GM12878 (cell line): Measurements from ENCODE around the gene ZSCAN22. TPM values are rescaled to one million over a fixed set of nuclear protein-coding genes. Genes with fewer than 3 reads are reported as not detected.

Experiments used
- ATAC-seq: fragments of 200-7000 bp; cut with Tn5 transposase; 3 replicates; pipeline ENCODE4 v1.9.1; 2020; ENCODE audit warnings: mild to moderate bottlenecking, moderate library complexity
- BruUV-seq: library from RNA; stranded (reverse); fragments of 400-500 nt; replicated peaks from 2 replicates; lab custom pipeline; 2021; lab: Mats Ljungman, UMichigan
- CTCF ChIA-PET: fragments of 300-600 bp; sonication (Branson Sonifier 250); formaldehyde crosslinking; extraction: SDS; loops from one replicate; lab custom pipeline; 2021; ENCODE audit warnings: inconsistent platforms; lab: Yijun Ruan, JAX
- POLR2A ChIA-PET: fragments of 350-600 bp; formaldehyde crosslinking; extraction: SDS; loops from one replicate; lab custom pipeline; 2021; ENCODE audit warnings: inconsistent platforms; lab: Charles Lee
- RAD21 ChIA-PET: fragments of 300-600 bp; sonication (Branson Sonifier 250); formaldehyde crosslinking; loops from one replicate; lab custom pipeline; 2023; ENCODE audit warnings: antibody characterized with exemption; ENCODE audit not compliant: unreplicated experiment; lab: Charles Lee
- SMC1A ChIA-PET: fragments of 300-600 bp; sonication (Branson Sonifier 250); formaldehyde crosslinking; loops from one replicate; lab custom pipeline; 2023; ENCODE audit not compliant: unreplicated experiment, uncharacterized antibody; lab: Charles Lee
- DNase-seq: peaks from one replicate; pipeline ENCODE4 v3.0.0-alpha.2; 2011; ENCODE audit warnings: low read depth, low spot score
- FAIRE-seq: peaks from 3 replicates; lab custom pipeline; 2011; peaks lifted over from hg19 to GRCh38; lab: Jason Lieb, UNC
- H2AFZ ChIP-seq: 2 replicates; pipeline ENCODE4 v1.6.0; 2011; ENCODE audit warnings: low read depth, low read length, control low read depth; ENCODE audit not compliant: control insufficient read depth
- H3K27ac ChIP-seq: 2 replicates; pipeline ENCODE4 v1.5.1; 2011; ENCODE audit warnings: control low read depth; ENCODE audit not compliant: control insufficient read depth, insufficient read depth
- H3K27me3 ChIP-seq, 2 experiments: replicated peaks in 1 of 2; 2 replicates each; pipeline versions ENCODE4 v1.6.0 to v1.6.1; 2011; ENCODE audit warnings: low read length in 1 of 2; ENCODE audit not compliant: control insufficient read depth in 2 of 2, insufficient read depth in 2 of 2
- H3K36me3 ChIP-seq, 2 experiments: 2 replicates each; pipeline ENCODE4 v1.5.1; 2011; ENCODE audit warnings: low read length in 1 of 2; ENCODE audit not compliant: control insufficient read depth in 2 of 2, insufficient read depth in 2 of 2
- H3K4me1 ChIP-seq: 2 replicates; pipeline ENCODE4 v1.6.1; 2011; ENCODE audit warnings: mild to moderate bottlenecking, low read length, moderate library complexity, mixed read lengths; ENCODE audit not compliant: control insufficient read depth, insufficient read depth
- H3K4me2 ChIP-seq: 2 replicates; pipeline ENCODE4 v1.6.0; 2011; ENCODE audit warnings: control low read depth; ENCODE audit not compliant: control insufficient read depth, insufficient read depth
- H3K4me3 ChIP-seq: fragments of 200-600 bp; sonication (generic); 2 replicates; pipeline ENCODE4 v1.5.1; 2016
- H3K79me2 ChIP-seq: 2 replicates; pipeline ENCODE4 v1.6.0; 2011; ENCODE audit warnings: low read length; ENCODE audit not compliant: control insufficient read depth, insufficient read depth
- H3K9ac ChIP-seq: 2 replicates; pipeline ENCODE4 v1.8.0; 2011; ENCODE audit warnings: low read length, control low read depth, mixed read lengths; ENCODE audit not compliant: control insufficient read depth, insufficient read depth
- H3K9me3 ChIP-seq: replicated peaks from 3 replicates; pipeline ENCODE4 v1.5.1; 2011; ENCODE audit warnings: mild to moderate bottlenecking, low read length; ENCODE audit not compliant: control insufficient read depth, insufficient read depth
- H4K20me1 ChIP-seq: 2 replicates; pipeline ENCODE4 v1.6.0; 2011; ENCODE audit not compliant: control insufficient read depth, insufficient read depth
- CTCF ChIP-seq, 3 experiments: IDR thresholded peaks in 2 of 3; conservative IDR thresholded peaks in 1 of 3; 2 replicates each; pipeline ENCODE4 v1.5.1; 2011; ENCODE audit warnings: low read depth in 3 of 3, low read length in 3 of 3, mild to moderate bottlenecking in 3 of 3, control low read depth in 2 of 3, moderate library complexity in 2 of 3, inconsistent platforms in 1 of 3, mixed read lengths in 1 of 3; ENCODE audit not compliant: control insufficient read depth in 2 of 3, insufficient read depth in 1 of 3; ENCODE audit errors: extremely low read depth in 1 of 3
- WGBS: methylation state at CpG from one replicate; pipeline ENCODE4 v1.1.6; 2016; ENCODE audit warnings: low lambda C conversion rate; ENCODE audit not compliant: insufficient replicate concordance, insufficient coverage; ENCODE audit errors: missing lambda C conversion rate; 5-methylcytosine and 5-hydroxymethylcytosine counted together
- in situ Hi-C: fragments of 300-500 bp; cut with MboI; formaldehyde crosslinking; loops from 9 replicates; pipeline ENCODE4 v1.14.3; 2018; ENCODE audit warnings: mixed read lengths
- intact Hi-C: fragments of 100-400 bp; cut with micrococcal nuclease; formaldehyde crosslinking; loops from one replicate; pipeline ENCODE4 v1.14.2; 2022; ENCODE audit not compliant: unreplicated experiment
- polyA plus RNA-seq, 11 experiments: library from polyadenylated mRNA; depleted of rRNA in 4 of 11; unstranded in 6 of 11; stranded (reverse) in 5 of 11; fragments of >200 nt; fragmentation: Nextera tagmentation in 4 of 11; fragmentation: Illumina TruSeq in 1 of 11; extraction: Ambion mirVana in 4 of 11; extraction: Trizol in 1 of 11; gene quantifications; 1 replicate in 1 of 11; 2 replicates in 10 of 11; pipeline versions ENCODE4 v1.2.1 to v1.2.3, GENCODE V29; 2011 to 2016; ENCODE audit warnings: inconsistent platforms in 2 of 11, missing spikeins in 2 of 11, low read depth in 1 of 11
- total RNA-seq, 4 experiments: library from RNA; depleted of rRNA in 3 of 4; stranded (reverse); fragments of >200 nt in 3 of 4; fragmentation: Illumina TruSeq in 1 of 4; extraction: Trizol in 1 of 4; gene quantifications; 2 replicates each; pipeline versions ENCODE4 v1.2.1 to v1.2.3, GENCODE V29; 2013 to 2021
- TF ChIP-seq, protein P1 (sequence below): IDR thresholded peaks from 2 replicates; pipeline ENCODE4 v1.6.1; 2012; ENCODE audit warnings: mild to moderate bottlenecking, low read depth, low read length

The ZSCAN22 gene
- total and polyA plus RNA-seq, 10 of the 15 experiments (the other 5 are each of a cell fraction or from before 2014, with no cell fraction given): 0.49 to 3.9 (median 2.6) TPM

DNA sequence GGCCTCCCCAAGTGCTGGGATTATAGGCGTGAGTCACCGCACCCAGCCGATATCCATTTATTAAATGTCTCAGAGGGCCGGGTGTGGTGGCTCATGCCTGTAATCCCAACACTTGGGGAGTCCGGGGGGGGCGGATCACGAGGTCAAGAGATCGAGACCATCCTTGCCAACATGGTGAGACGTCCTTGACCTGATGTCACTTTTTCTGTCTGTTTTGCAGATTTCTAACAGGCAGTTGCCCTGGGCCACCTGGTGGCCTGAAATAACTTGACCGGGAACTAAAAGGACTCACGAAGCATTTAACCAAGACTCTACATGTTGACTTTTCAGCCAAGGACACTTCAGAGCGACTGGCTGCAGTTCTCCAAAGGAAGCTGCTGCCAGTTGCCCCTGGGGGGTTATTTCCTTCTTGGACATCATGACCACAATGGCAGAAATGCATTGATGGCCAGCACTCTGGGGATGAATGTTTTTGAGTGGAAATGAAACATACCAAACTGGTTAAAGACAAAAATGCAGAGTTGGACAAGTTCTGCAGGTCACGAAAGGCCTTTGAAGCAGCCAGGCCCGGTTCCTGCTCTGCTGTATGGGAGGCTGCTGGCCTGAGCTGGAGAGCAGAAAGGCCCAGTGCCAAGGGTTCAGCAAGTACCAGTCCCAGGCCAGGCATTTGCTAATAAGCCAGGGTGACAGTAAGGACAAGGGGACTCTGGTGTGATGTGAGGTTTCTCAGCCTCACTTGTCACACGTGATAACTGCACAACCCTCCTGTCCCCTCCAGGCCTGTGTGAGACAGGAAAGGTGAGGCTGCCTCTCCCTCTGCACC is 45.7 kb downstream of the ZSCAN22 start:
- Histone ChIP-seq H3K4me2 (no peak overlapping the region), H4K20me1 (no peaks in the 10 kb centered on the region), H3K4me3 (no peak overlapping the region), H3K79me2 (no peaks in the 10 kb centered on the region), H3K27me3 (no peaks in the 10 kb centered on the region), H2AFZ (no peak overlapping the region), H3K9me3 (no peaks in the 10 kb centered on the region), H3K4me1 (no peaks in the 10 kb centered on the region), H3K27ac (no peak overlapping the region), H3K9ac (no peak overlapping the region), H3K36me3 (no peaks in the 10 kb centered on the region)
- intact Hi-C loops (no loop called here), in situ Hi-C loops (no loop called here)
- FAIRE-seq (no peak), ATAC-seq (no peak), DNase-seq (no peak)
- ChIA-PET POLR2A (interaction anchor here (1.4 kb wide), 1 partner anchor 7 kb away, joined by 4 read pairs; no protein-coding TSS in a partner anchor), CTCF (no interaction called here), SMC1A (interaction anchor here (2.7 kb wide), 1 partner anchor 8 kb away, joined by 7 read pairs; no protein-coding TSS in a partner anchor), RAD21 (no interaction called here)
- no TSS peak for BruUV-seq
- WGBS: 60% methylated on average over 15 of the region's 15 CpGs
- 0 out of 6 replicates have a peak, but pooled peaks of 2 of the 3 experiments have one; percentile 5 for TF ChIP-seq CTCF (IDR thresholded peaks at IDR 0.05 in 2 of 3, conservative IDR thresholded peaks at IDR 0.05 in 1 of 3; ENCODE audit: control insufficient read depth in 2 of 3, extremely low read depth in 1 of 3, insufficient read depth in 1 of 3, low read depth in 3 of 3, low read length in 3 of 3)
- TF ChIP-seq, protein P1, sequence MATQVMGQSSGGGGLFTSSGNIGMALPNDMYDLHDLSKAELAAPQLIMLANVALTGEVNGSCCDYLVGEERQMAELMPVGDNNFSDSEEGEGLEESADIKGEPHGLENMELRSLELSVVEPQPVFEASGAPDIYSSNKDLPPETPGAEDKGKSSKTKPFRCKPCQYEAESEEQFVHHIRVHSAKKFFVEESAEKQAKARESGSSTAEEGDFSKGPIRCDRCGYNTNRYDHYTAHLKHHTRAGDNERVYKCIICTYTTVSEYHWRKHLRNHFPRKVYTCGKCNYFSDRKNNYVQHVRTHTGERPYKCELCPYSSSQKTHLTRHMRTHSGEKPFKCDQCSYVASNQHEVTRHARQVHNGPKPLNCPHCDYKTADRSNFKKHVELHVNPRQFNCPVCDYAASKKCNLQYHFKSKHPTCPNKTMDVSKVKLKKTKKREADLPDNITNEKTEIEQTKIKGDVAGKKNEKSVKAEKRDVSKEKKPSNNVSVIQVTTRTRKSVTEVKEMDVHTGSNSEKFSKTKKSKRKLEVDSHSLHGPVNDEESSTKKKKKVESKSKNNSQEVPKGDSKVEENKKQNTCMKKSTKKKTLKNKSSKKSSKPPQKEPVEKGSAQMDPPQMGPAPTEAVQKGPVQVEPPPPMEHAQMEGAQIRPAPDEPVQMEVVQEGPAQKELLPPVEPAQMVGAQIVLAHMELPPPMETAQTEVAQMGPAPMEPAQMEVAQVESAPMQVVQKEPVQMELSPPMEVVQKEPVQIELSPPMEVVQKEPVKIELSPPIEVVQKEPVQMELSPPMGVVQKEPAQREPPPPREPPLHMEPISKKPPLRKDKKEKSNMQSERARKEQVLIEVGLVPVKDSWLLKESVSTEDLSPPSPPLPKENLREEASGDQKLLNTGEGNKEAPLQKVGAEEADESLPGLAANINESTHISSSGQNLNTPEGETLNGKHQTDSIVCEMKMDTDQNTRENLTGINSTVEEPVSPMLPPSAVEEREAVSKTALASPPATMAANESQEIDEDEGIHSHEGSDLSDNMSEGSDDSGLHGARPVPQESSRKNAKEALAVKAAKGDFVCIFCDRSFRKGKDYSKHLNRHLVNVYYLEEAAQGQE: no peak
